ENCODE data around the gene SCAF8.
"Not testable (repeated sequence)": the region's sequence is repeated elsewhere in the genome, so short reads cannot be mapped to it uniquely, and the experiment has no call there.

DNA sequence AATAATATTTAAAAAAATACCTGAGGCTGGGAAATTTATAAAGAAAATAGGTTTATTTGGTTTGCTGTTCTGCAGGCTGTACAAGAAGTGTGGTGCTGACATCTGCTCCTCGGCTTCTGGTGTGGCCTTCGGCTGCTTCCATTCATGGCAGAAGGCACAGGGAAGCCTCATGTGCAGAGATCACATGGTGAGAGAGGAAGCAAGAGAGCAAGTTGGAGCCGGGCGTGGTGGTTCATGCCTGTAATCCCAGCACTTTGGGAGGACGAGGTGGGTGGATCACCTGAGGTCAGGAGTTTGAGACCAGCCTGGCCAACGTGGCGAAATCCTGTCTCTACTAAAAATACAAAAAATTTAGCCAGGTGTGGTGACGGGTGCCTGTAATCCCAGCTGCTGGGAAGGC is 16.9 kb upstream of the SCAF8 start:
- TF ChIP-seq CTCF (IDR thresholded peaks at IDR 0.05; ENCODE audit: poor library complexity); EZH2 (IDR thresholded peaks at IDR 0.05; ENCODE audit: borderline replicate concordance); EZH2phosphoT487 (IDR thresholded peaks at IDR 0.05; ENCODE audit: low read depth, severe bottlenecking, unreplicated experiment): not testable (repeated sequence)

All from hepatocyte (in vitro differentiated cells).